IPS-18c (cell line): ENCODE measurements around the gene NTRK3.

Source experiments
- H3K4me3 ChIP-seq: 2 replicates; pipeline ENCODE4 v1.7.0; 2013; ENCODE audit warnings: low read depth, mild to moderate bottlenecking, low read length, moderate library complexity; ENCODE audit not compliant: insufficient read depth
- H3K9me3 ChIP-seq: one replicate; pipeline ENCODE4 v1.6.1; 2013; ENCODE audit warnings: mild to moderate bottlenecking, low read length, moderate library complexity; ENCODE audit not compliant: control insufficient read depth, insufficient read depth

NTRK3 gene

GRCh38 chr15:88242586-88243555 lies 13.7 kb downstream of the NTRK3 start:
- no peak overlapping the region for H3K4me3 ChIP-seq

GRCh38 chr15:88241461-88241860 lies 15.1 kb downstream of the NTRK3 start:
- no peaks in the 10 kb centered on the region for H3K9me3 ChIP-seq
- H3K4me3 ChIP-seq = no peak overlapping the region

More at GRCh38 chr15:88242586-88243555, 13.7 kb downstream of the NTRK3 start:
- no peaks in the 10 kb centered on the region for H3K9me3 ChIP-seq

GRCh38 chr15:88241060-88241459 lies 15.5 kb downstream of the NTRK3 start:
- Histone ChIP-seq H3K4me3 (no peak overlapping the region), H3K9me3 (no peaks in the 10 kb centered on the region)

- no peak overlapping the region for H3K4me3 ChIP-seq
- H3K9me3 ChIP-seq = no peaks in the 10 kb centered on the region
These were observed 16.9 kb downstream of the NTRK3 start for GRCh38 chr15:88239594-88239993.

- H3K9me3 ChIP-seq = no peaks in the 10 kb centered on the region
- no peak overlapping the region for H3K4me3 ChIP-seq
These were observed 17.7 kb downstream of the NTRK3 start for GRCh38 chr15:88238618-88239430.

- no peak overlapping the region for H3K4me3 ChIP-seq
- H3K9me3 ChIP-seq = no peaks in the 10 kb centered on the region
These were observed 21.8 kb downstream of the NTRK3 start for GRCh38 chr15:88234711-88235110.

GRCh38 chr15:88233921-88234320 lies 22.6 kb downstream of the NTRK3 start:
- H3K9me3 ChIP-seq = no peaks in the 10 kb centered on the region

GRCh38 chr15:88232771-88233201 lies 23.8 kb downstream of the NTRK3 start:
- H3K9me3 ChIP-seq = no peaks in the 10 kb centered on the region
- H3K4me3 ChIP-seq = no peak overlapping the region

More at GRCh38 chr15:88233921-88234320, 22.6 kb downstream of the NTRK3 start:
- no peak overlapping the region for H3K4me3 ChIP-seq

GRCh38 chr15:88231909-88232644 lies 24.5 kb downstream of the NTRK3 start:
- no peak overlapping the region for H3K4me3 ChIP-seq
- H3K9me3 ChIP-seq = no peaks in the 10 kb centered on the region

- no peaks in the 10 kb centered on the region for H3K9me3 ChIP-seq
- no peak overlapping the region for H3K4me3 ChIP-seq
These were observed 25.7 kb downstream of the NTRK3 start for GRCh38 chr15:88230823-88231222.

- Histone ChIP-seq H3K4me3 (no peak overlapping the region), H3K9me3 (no peaks in the 10 kb centered on the region)
These were observed 31.1 kb downstream of the NTRK3 start for GRCh38 chr15:88225461-88225860.

GRCh38 chr15:88223084-88223483 lies 33.5 kb downstream of the NTRK3 start:
- Histone ChIP-seq H3K9me3 (no peaks in the 10 kb centered on the region), H3K4me3 (no peak overlapping the region)

- no peaks in the 10 kb centered on the region for H3K9me3 ChIP-seq
- H3K4me3 ChIP-seq = no peak overlapping the region
These were observed 34.7 kb downstream of the NTRK3 start for GRCh38 chr15:88221836-88222235.

GRCh38 chr15:88220443-88221335 lies 35.9 kb downstream of the NTRK3 start:
- H3K4me3 ChIP-seq = no peak overlapping the region
- no peaks in the 10 kb centered on the region for H3K9me3 ChIP-seq

- Histone ChIP-seq H3K4me3 (no peak overlapping the region), H3K9me3 (peaks cover 3% of the 10 kb centered on the region)
These were observed 36.9 kb downstream of the NTRK3 start for GRCh38 chr15:88219623-88220022.

GRCh38 chr15:88218557-88219221 lies 37.9 kb downstream of the NTRK3 start:
- Histone ChIP-seq H3K4me3 (no peak overlapping the region), H3K9me3 (peaks cover 3% of the 10 kb centered on the region)
